DOHH2 (cell line): Measurements from ENCODE around the gene CCR9.

Source experiments
- CTCF ChIP-seq: fragments of 200-600 bp; sonication (generic); IDR thresholded peaks from one replicate; pipeline ENCODE4 v1.5.1; 2014; ENCODE audit warnings: antibody characterized with exemption, mild to moderate bottlenecking, low read depth, low read length; ENCODE audit not compliant: poor library complexity, severe bottlenecking
- EZH2phosphoT487 ChIP-seq: fragments of 200-600 bp; sonication (generic); IDR thresholded peaks from 2 replicates; pipeline ENCODE4 v1.6.1; 2017; ENCODE audit warnings: borderline replicate concordance, mild to moderate bottlenecking, antibody characterized with exemption, low read length, moderate library complexity, mixed read lengths

- TF ChIP-seq CTCF (no peak), EZH2phosphoT487 (no peak)
These were observed 16.7 kb upstream of the CCR9 start for GRCh38 chr3:45869638-45870037.
